Epithelial cell of esophagus (primary cell): ENCODE data around the gene NRSN2.
"Not testable (repeated sequence)": the region's sequence is repeated elsewhere in the genome, so short reads cannot be mapped to it uniquely, and the experiment has no call there.

Experiments used
- DNase-seq: peaks from one replicate; pipeline ENCODE4 v3.0.0; 2010; ENCODE audit warnings: low read depth
- H3K4me3 ChIP-seq: 2 replicates; pipeline ENCODE4 v1.5.1; 2011; ENCODE audit warnings: mild to moderate bottlenecking, low read length, control low read depth
- TF ChIP-seq, protein P1 (sequence below): IDR thresholded peaks from 2 replicates; pipeline ENCODE4 v1.5.1; 2011; ENCODE audit warnings: low read depth, mild to moderate bottlenecking, low read length, control low read depth, inconsistent platforms; ENCODE audit not compliant: insufficient read depth; ENCODE audit errors: missing control alignments

NRSN2 gene

DNA sequence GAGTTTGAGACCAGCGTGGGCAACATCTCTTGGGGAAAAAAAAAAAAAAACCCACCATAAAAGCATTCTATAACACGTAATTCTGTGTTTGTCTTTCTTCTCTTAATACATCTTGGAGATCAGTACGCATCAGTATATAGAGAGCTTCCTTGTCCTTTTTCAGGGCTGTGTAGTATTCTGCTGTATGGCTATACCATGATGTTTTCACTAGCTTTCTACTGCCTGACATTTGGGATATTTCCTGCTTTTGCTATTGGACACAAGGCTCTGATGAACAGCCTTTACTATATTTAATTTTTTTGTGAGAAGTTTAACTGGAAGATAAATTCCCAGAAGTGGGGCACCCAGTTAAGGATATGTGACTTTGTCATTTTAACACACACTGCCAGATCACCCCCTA is 40.6 kb downstream of the NRSN2 start:
- DNase-seq: no peak
- TF ChIP-seq, protein P1, sequence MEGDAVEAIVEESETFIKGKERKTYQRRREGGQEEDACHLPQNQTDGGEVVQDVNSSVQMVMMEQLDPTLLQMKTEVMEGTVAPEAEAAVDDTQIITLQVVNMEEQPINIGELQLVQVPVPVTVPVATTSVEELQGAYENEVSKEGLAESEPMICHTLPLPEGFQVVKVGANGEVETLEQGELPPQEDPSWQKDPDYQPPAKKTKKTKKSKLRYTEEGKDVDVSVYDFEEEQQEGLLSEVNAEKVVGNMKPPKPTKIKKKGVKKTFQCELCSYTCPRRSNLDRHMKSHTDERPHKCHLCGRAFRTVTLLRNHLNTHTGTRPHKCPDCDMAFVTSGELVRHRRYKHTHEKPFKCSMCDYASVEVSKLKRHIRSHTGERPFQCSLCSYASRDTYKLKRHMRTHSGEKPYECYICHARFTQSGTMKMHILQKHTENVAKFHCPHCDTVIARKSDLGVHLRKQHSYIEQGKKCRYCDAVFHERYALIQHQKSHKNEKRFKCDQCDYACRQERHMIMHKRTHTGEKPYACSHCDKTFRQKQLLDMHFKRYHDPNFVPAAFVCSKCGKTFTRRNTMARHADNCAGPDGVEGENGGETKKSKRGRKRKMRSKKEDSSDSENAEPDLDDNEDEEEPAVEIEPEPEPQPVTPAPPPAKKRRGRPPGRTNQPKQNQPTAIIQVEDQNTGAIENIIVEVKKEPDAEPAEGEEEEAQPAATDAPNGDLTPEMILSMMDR: no peak

DNA sequence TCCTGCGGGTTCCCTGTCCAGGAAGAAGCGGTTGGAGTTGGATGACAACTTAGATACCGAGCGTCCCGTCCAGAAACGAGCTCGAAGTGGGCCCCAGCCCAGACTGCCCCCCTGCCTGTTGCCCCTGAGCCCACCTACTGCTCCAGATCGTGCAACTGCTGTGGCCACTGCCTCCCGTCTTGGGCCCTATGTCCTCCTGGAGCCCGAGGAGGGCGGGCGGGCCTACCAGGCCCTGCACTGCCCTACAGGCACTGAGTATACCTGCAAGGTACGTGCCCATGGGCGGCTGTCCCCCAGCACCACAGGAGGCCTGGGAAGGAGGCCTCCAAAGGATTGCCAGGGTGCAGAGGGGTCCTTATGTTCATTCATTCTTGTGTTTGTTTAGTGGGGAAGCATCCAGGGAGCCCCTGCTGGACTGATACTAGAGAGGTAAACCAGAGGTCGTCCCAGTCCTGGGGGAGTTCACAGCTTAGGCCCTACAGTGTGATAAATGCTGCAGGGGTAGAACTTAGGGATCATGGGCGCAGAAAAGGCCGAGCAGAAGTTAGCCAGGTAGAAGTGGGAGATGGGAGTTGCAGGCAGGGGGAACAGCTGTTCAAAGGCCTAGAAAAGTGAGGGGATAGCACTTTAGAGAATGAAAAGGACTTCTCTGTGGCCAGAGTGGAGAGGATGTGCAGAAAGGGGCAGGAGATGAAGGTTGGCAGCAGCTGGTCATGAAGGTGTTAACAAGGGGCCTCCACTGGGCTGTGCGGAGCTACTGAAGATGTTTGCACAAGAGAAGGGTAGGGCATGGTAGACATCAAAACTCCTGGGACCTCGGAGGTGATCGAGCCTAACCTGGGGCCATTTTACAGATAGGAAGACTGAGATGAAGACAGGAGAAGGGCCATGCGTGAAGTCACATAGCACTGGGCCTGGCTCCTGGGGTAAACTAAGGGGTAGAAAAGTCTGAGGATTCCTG is 41.4 kb downstream of the NRSN2 start:
- H3K4me3 ChIP-seq: no peak overlapping the region
- DNase-seq: no peak
- TF ChIP-seq, protein P1: no peak

More for the DNA sequence above, 40.6 kb downstream of the NRSN2 start:
- no peak overlapping the region for H3K4me3 ChIP-seq

DNA sequence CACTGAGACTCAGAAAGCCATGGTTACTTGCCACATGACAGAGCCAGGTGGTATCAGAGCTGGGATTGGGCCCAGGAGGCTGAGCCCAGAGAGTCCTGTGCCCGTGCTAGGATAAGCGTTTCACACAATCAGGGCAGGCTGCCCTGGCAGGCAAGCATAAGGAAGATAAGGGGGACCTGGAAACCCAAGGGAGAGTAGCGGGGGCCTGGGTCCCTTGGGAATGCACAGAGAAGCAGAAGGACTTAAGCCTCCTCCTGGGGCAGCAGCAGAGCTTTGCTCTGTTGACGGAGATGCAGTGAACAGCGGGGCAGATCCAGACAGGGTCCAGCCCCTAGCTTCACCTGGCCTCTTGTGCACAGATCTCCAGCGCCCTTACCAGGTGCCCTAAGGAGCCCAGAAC is 42.3 kb downstream of the NRSN2 start:
- no peak overlapping the region for H3K4me3 ChIP-seq
- DNase-seq: no peak
- TF ChIP-seq, protein P1: no peak

DNA sequence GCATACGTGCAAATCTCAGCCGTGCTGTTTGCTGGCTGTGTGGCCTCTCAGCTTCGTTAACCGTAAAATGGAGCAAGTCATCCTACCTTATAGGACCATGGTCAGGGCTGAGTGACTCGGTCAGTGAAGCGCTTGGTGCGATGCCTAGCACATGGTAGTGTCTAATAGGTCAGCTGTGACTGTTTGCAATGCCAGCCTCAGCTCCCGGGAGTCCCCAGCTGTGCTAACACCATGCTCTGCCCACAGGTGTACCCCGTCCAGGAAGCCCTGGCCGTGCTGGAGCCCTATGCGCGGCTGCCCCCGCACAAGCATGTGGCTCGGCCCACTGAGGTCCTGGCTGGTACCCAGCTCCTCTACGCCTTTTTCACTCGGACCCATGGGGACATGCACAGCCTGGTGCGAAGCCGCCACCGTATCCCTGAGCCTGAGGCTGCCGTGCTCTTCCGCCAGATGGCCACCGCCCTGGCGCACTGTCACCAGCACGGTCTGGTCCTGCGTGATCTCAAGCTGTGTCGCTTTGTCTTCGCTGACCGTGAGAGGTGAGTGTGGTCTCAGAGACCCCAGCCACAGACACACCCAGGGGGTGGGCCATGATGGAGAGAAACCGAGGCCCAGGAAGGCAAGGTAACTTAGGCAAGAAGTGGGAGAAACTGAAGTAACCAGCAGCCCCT is 44.3 kb downstream of the NRSN2 start:
- TF ChIP-seq, protein P1: no peak
- no peak overlapping the region for H3K4me3 ChIP-seq
- no peak for DNase-seq

DNA sequence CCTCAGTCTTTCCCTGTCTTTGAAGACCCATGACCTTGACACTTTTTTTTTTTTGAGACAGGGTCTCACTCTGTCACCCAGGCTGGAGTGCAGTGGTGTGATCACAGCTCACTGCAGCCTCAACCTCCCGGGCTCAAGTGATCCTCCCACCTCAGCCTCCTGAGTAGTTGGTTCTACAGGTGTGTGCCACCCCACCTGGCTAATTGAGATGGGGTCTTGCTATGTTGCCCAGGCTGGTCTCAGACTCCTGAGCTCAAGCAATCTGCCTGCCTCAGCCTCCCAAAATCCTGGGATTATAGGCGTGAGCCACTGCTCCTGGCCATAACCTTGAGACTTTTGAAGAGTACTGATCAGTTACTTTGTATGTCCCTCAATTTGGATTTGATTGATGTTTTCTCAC is 46.4 kb downstream of the NRSN2 start:
- DNase-seq: not testable (repeated sequence)

DNA sequence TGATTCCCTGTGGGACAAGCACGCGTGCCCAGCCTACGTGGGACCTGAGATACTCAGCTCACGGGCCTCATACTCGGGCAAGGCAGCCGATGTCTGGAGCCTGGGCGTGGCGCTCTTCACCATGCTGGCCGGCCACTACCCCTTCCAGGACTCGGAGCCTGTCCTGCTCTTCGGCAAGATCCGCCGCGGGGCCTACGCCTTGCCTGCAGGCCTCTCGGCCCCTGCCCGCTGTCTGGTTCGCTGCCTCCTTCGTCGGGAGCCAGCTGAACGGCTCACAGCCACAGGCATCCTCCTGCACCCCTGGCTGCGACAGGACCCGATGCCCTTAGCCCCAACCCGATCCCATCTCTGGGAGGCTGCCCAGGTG is 49.3 kb downstream of the NRSN2 start:
- TF ChIP-seq, protein P1: no peak
- no peak overlapping the region for H3K4me3 ChIP-seq
- DNase-seq: no peak

More for the DNA sequence above, 46.4 kb downstream of the NRSN2 start:
- not testable (repeated sequence) for H3K4me3 ChIP-seq

DNA sequence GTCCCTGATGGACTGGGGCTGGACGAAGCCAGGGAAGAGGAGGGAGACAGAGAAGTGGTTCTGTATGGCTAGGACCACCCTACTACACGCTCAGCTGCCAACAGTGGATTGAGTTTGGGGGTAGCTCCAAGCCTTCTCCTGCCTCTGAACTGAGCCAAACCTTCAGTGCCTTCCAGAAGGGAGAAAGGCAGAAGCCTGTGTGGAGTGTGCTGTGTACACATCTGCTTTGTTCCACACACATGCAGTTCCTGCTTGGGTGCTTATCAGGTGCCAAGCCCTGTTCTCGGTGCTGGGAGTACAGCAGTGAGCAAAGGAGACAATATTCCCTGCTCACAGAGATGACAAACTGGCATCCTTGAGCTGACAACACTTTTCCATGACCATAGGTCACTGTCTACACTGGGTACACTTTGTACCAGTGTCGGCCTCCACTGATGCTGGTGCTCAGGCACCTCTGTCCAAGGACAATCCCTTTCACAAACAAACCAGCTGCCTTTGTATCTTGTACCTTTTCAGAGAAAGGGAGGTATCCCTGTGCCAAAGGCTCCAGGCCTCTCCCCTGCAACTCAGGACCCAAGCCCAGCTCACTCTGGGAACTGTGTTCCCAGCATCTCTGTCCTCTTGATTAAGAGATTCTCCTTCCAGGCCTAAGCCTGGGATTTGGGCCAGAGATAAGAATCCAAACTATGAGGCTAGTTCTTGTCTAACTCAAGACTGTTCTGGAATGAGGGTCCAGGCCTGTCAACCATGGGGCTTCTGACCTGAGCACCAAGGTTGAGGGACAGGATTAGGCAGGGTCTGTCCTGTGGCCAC is 49.9 kb downstream of the NRSN2 start:
- H3K4me3 ChIP-seq: no peak overlapping the region
- TF ChIP-seq, protein P1: no peak
- no peak for DNase-seq
